ENCODE measurements around the gene THSD4.
A peak's percentile ranks its signal among the peaks of the same experiment; 100 is the strongest.

Gene THSD4

DNA sequence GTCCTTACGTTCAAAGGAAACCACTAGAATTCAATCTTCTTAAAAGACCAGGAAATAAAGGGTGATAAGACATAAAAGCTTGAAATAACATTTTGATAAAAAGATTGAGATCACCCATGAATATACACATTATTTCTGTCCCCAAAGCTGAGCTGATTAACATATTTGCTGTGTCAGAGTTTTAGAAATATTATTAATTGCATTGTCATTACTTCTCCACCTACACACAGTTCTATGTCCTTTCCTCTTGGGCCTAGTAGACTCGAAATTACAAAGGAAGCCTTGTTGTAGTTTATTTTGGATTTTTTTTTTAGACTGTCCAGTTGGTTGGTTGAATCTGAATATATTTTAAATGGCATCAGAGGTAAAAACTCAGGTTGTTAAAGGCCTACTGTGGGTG is 614.0 kb downstream of the THSD4 start:
- no peak for DNase-seq (ENCODE audit: low read depth)
- TF ChIP-seq, protein P1, sequence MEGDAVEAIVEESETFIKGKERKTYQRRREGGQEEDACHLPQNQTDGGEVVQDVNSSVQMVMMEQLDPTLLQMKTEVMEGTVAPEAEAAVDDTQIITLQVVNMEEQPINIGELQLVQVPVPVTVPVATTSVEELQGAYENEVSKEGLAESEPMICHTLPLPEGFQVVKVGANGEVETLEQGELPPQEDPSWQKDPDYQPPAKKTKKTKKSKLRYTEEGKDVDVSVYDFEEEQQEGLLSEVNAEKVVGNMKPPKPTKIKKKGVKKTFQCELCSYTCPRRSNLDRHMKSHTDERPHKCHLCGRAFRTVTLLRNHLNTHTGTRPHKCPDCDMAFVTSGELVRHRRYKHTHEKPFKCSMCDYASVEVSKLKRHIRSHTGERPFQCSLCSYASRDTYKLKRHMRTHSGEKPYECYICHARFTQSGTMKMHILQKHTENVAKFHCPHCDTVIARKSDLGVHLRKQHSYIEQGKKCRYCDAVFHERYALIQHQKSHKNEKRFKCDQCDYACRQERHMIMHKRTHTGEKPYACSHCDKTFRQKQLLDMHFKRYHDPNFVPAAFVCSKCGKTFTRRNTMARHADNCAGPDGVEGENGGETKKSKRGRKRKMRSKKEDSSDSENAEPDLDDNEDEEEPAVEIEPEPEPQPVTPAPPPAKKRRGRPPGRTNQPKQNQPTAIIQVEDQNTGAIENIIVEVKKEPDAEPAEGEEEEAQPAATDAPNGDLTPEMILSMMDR (conservative IDR thresholded peaks at IDR 0.05; ENCODE audit: control insufficient read depth, insufficient read depth, low read depth, low read length), result no peak
- H3K4me3 ChIP-seq (ENCODE audit: control insufficient read depth, low read depth, low read length), result no peak overlapping the region

DNA sequence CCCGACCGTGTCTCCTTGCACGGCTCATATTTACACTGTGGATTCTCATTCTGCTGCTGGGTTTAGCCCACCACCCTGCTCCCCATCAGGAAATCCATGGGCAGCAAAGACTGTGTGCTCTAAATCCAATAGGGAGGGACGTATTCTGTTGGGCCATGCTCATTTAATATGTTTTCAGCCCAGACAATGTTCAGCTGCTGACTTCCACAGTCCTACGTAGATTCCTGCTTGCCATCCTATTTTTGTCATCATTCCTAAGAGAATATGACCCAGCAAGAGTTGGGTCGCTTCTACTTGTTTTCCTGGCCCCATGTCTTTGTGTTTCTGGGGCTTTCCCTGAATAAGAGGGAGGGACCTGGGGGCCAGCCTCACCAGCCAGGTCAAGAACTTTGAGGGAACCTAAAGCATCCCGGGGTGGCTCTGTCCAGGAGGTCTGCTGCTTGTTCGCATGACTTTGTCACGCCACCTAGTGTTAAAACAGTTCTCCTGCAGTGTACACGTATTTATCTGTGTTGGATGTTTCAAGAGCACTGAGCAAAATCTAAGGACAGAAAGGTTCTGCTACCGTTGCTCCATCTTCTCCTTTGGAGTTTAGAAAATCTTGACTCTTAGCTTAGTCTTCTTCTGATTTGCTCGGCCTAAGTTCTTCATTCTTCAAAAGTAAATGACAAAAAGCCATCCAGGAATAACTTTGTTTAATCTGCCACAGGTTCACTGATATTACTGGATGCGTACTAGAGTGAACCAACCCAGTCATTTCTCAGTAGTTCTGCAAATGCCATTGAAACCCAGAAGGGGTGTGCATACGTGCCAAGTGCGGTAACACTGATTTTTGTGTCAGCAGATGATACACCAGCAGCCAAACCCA is 615.2 kb downstream of the THSD4 start:
- TF ChIP-seq, protein P1 (conservative IDR thresholded peaks at IDR 0.05; ENCODE audit: control insufficient read depth, insufficient read depth, low read depth, low read length), result peak; percentile 76
- no peak overlapping the region for H3K4me3 ChIP-seq (ENCODE audit: control insufficient read depth, low read depth, low read length)
- peak; percentile 79 for DNase-seq (ENCODE audit: low read depth)

DNA sequence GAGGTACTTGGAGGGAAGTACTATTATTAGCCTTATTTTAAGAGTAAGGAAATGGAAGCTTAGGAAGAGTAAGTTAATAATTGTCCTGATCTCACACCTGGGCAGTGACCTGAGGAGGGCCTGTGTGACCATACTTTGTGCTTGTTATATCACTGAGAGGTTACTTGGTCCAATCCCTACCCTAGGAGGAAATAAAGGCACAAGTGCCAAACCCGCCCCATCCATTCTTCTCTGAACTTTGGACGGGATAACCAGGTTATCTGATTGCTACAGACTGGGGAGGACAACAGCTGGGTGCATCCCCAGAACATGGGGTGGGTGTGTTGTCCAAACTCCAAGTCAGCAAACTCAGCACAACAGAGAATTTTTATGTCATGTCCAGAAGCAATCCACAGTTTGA is 617.4 kb downstream of the THSD4 start:
- H3K4me3 ChIP-seq (ENCODE audit: control insufficient read depth, low read depth, low read length), result no peak overlapping the region
- DNase-seq (ENCODE audit: low read depth), result no peak
- TF ChIP-seq, protein P1 (conservative IDR thresholded peaks at IDR 0.05; ENCODE audit: control insufficient read depth, insufficient read depth, low read depth, low read length), result no peak

DNA sequence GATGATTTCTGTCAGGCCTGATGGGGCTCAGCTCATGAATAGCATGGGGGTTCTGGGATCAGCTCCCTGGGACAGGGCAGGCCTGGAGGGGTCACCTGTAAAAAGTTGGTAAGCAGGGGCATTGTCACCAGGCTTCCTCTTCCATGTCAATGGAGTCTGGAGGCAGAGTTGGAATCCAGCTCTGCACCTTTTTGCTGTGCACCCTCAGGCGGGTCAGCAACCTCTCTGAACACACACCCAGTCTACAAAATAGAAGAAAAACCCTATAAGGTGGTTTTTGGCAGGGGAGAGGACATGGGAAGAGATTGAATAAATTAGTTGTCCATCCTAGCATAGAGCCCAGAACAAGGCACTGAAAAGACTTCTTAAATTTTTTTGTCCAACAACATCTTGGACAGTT is 617.9 kb downstream of the THSD4 start:
- no peak overlapping the region for H3K4me3 ChIP-seq (ENCODE audit: control insufficient read depth, low read depth, low read length)

DNA sequence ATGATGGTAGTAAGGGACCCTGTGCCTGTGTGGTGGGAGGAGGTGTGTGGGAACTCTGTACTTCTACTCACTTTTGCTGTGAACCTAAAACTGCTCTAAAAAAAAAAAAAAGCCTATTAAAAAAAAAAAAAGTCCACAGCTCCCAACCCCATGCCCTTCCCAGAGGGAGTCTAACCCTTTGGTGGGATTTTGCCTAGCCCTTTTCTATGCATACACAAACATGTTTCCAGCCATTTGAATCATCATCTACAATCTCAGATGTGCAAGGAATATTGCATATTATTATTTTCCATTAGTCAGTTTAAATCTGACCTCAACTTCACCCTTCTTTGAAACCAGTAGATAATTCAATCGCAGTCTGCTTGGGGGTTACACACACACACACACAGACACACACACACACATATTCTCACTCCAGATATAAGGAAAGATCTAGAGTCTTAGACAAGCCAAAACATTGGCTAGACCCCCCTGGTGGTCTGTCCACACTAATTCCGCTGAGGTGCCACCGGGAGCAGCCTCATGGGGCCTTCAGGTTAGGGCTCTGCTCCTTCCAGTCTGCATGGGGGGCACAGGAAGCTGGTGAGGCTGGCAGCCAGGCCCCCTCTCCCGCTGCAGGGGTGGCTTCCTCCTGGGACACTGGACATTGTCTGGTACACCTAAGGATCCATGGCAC is 619.6 kb downstream of the THSD4 start:
- no peak overlapping the region for H3K4me3 ChIP-seq (ENCODE audit: control insufficient read depth, low read depth, low read length)
- TF ChIP-seq, protein P1 (conservative IDR thresholded peaks at IDR 0.05; ENCODE audit: control insufficient read depth, insufficient read depth, low read depth, low read length), result no peak
- DNase-seq (ENCODE audit: low read depth), result no peak

More for the DNA sequence above, 617.9 kb downstream of the THSD4 start:
- no peak for DNase-seq (ENCODE audit: low read depth)
- TF ChIP-seq, protein P1 (conservative IDR thresholded peaks at IDR 0.05; ENCODE audit: control insufficient read depth, insufficient read depth, low read depth, low read length), result no peak

DNA sequence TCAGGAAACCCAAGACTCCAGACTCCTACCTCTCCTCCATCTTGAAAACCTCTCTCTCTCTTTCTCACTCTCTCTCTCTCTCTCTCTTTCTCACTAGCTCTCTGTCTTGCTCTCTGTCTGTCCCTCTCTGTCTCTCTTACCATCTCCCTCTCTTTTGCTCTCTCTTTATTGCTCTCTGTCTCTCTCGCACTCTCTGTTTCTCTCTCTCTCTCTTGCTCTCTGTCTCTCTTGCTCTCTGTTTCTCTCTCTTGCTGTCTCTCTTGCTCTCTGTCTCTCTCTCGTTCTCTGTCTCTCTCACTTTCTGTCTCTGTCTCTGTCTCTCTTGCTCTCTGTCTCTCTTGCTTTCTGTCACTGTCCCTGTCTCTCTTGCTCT is 620.1 kb downstream of the THSD4 start:
- TF ChIP-seq, protein P1 (conservative IDR thresholded peaks at IDR 0.05; ENCODE audit: control insufficient read depth, insufficient read depth, low read depth, low read length), result no peak
- DNase-seq (ENCODE audit: low read depth), result no peak

More for the DNA sequence above, 620.1 kb downstream of the THSD4 start:
- no peak overlapping the region for H3K4me3 ChIP-seq (ENCODE audit: control insufficient read depth, low read depth, low read length)
